HEK293 (cell line): Measurements from ENCODE around the gene HTR3B.

Source experiments
- CTCF ChIA-PET: fragments of 350-600 bp; formaldehyde crosslinking; extraction: SDS; loops from one replicate; lab custom pipeline; 2021; ENCODE audit warnings: antibody characterized with exemption; lab: Yijun Ruan, JAX
- POLR2A ChIA-PET: fragments of 300-600 bp; formaldehyde crosslinking; extraction: SDS; loops from one replicate; lab custom pipeline; 2020; ENCODE audit warnings: antibody characterized with exemption, inconsistent platforms; lab: Yijun Ruan, JAX
- H3K27ac ChIP-seq: fragments of 200-500 bp; sonication (Bioruptor generic); 2 replicates; pipeline ENCODE4 v1.5.1; 2014; ENCODE audit warnings: low read depth, low read length, control low read depth, inconsistent platforms; ENCODE audit errors: extremely low read depth
- H3K36me3 ChIP-seq, 2 experiments: fragments of 200-500 bp in 1 of 2; sonication (Bioruptor generic) in 1 of 2; 1 replicate in 1 of 2; 2 replicates in 1 of 2; pipeline ENCODE4 v1.5.1; 2014 to 2017; ENCODE audit warnings: inconsistent platforms in 2 of 2, low read length in 2 of 2; ENCODE audit not compliant: control insufficient read depth in 2 of 2, insufficient read depth in 1 of 2
- H3K4me1 ChIP-seq: fragments of 200-500 bp; sonication (Bioruptor generic); 2 replicates; pipeline ENCODE4 v1.5.1; 2014; ENCODE audit warnings: mild to moderate bottlenecking, low read length, inconsistent platforms; ENCODE audit not compliant: control insufficient read depth, insufficient read depth
- H3K4me3 ChIP-seq: 2 replicates; pipeline ENCODE4 v1.5.1; 2011; ENCODE audit warnings: low read depth, mild to moderate bottlenecking, control low read depth, low read length, moderate library complexity
- H3K9me3 ChIP-seq: fragments of 200-500 bp; sonication (Bioruptor generic); 2 replicates; pipeline ENCODE4 v1.5.1; 2014; ENCODE audit warnings: low read depth, low read length, inconsistent platforms; ENCODE audit not compliant: control insufficient read depth, insufficient read depth
- CTCF ChIP-seq: fragments of 450-650 bp; formaldehyde crosslinking; IDR thresholded peaks from 2 replicates; pipeline ENCODE4 v1.5.1; 2016; ENCODE audit warnings: missing biosample characterization, missing genetic modification characterization
- FEZF1 ChIP-seq: fragments of 450-650 bp; formaldehyde crosslinking; IDR thresholded peaks from 2 replicates; pipeline ENCODE4 v1.5.1; 2016; ENCODE audit warnings: missing biosample characterization, missing genetic modification characterization
- GLIS1 ChIP-seq: fragments of 450-650 bp; formaldehyde crosslinking; IDR thresholded peaks from 2 replicates; pipeline ENCODE4 v1.5.1; 2016; ENCODE audit warnings: missing biosample characterization, missing genetic modification characterization
- IKZF3 ChIP-seq: fragments of 450-650 bp; IDR thresholded peaks from 2 replicates; pipeline ENCODE4 v1.5.0; 2018; ENCODE audit warnings: missing biosample characterization, mild to moderate bottlenecking, missing genetic modification characterization, moderate library complexity
- MEIS1 ChIP-seq: sonication (generic); formaldehyde crosslinking; IDR thresholded peaks from 2 replicates; pipeline ENCODE4 v1.8.1; 2022; ENCODE audit warnings: missing genetic modification reagents, mild to moderate bottlenecking, borderline replicate concordance
- MYNN ChIP-seq: fragments of 450-650 bp; formaldehyde crosslinking; IDR thresholded peaks from 2 replicates; pipeline ENCODE4 v1.5.1; 2016; ENCODE audit warnings: missing biosample characterization, missing genetic modification characterization, borderline replicate concordance
- SP7 ChIP-seq: fragments of 450-650 bp; formaldehyde crosslinking; IDR thresholded peaks from 2 replicates; pipeline ENCODE4 v1.5.1; 2016; ENCODE audit warnings: missing biosample characterization, missing genetic modification characterization
- TCF7L2 ChIP-seq: IDR thresholded peaks from 2 replicates; pipeline ENCODE4 v1.6.1; 2011; ENCODE audit warnings: low read depth, mild to moderate bottlenecking, inconsistent platforms, low read length, moderate library complexity, borderline replicate concordance
- TRIM28 ChIP-seq: IDR thresholded peaks from 2 replicates; pipeline ENCODE4 v1.6.1; 2011; ENCODE audit warnings: low read length, control low read depth, borderline replicate concordance
- ZBTB17 ChIP-seq: fragments of 450-650 bp; formaldehyde crosslinking; IDR thresholded peaks from 2 replicates; pipeline ENCODE4 v1.5.1; 2016; ENCODE audit warnings: missing biosample characterization, missing genetic modification characterization
- ZBTB20 ChIP-seq: fragments of 450-650 bp; formaldehyde crosslinking; IDR thresholded peaks from 2 replicates; pipeline ENCODE4 v1.5.1; 2016; ENCODE audit warnings: missing biosample characterization, missing genetic modification characterization
- ZBTB48 ChIP-seq: fragments of 450-650 bp; formaldehyde crosslinking; IDR thresholded peaks from 2 replicates; pipeline ENCODE4 v1.5.1; 2016; ENCODE audit warnings: missing biosample characterization, missing genetic modification characterization
- ZBTB7A ChIP-seq: fragments of 450-650 bp; formaldehyde crosslinking; IDR thresholded peaks from 2 replicates; pipeline ENCODE4 v1.5.1; 2016; ENCODE audit warnings: low read depth, missing biosample characterization, missing genetic modification characterization
- ZNF2 ChIP-seq: fragments of 450-650 bp; formaldehyde crosslinking; IDR thresholded peaks from 2 replicates; pipeline ENCODE4 v1.5.1; 2016; ENCODE audit warnings: missing biosample characterization, missing genetic modification characterization
- ZNF335 ChIP-seq: fragments of 450-650 bp; formaldehyde crosslinking; conservative IDR thresholded peaks from 2 replicates; pipeline ENCODE4 v1.5.1; 2016; ENCODE audit warnings: missing biosample characterization, missing genetic modification characterization
- ZNF426 ChIP-seq: fragments of 450-650 bp; formaldehyde crosslinking; IDR thresholded peaks from 2 replicates; pipeline ENCODE4 v1.5.1; 2017; ENCODE audit warnings: missing biosample characterization, missing genetic modification characterization, mild to moderate bottlenecking, inconsistent platforms, moderate library complexity
- ZNF530 ChIP-seq: fragments of 450-650 bp; formaldehyde crosslinking; IDR thresholded peaks from 2 replicates; pipeline ENCODE4 v1.5.1; 2016; ENCODE audit warnings: low read depth, missing biosample characterization, missing genetic modification characterization
- ZNF548 ChIP-seq: fragments of 450-650 bp; formaldehyde crosslinking; IDR thresholded peaks from 2 replicates; pipeline ENCODE4 v1.5.1; 2016; ENCODE audit warnings: missing biosample characterization, missing genetic modification characterization
- ZNF654 ChIP-seq: fragments of 450-650 bp; formaldehyde crosslinking; IDR thresholded peaks from 2 replicates; pipeline ENCODE4 v1.5.1; 2016; ENCODE audit warnings: low read depth, missing biosample characterization, missing genetic modification characterization
- ZNF747 ChIP-seq: fragments of 450-650 bp; formaldehyde crosslinking; IDR thresholded peaks from 2 replicates; pipeline ENCODE4 v1.5.1; 2016; ENCODE audit warnings: missing biosample characterization, missing genetic modification characterization
- ZNF791 ChIP-seq: fragments of 450-650 bp; formaldehyde crosslinking; IDR thresholded peaks from 2 replicates; pipeline ENCODE4 v1.5.1; 2016; ENCODE audit warnings: missing biosample characterization, missing genetic modification characterization
- ZNF837 ChIP-seq: fragments of 450-650 bp; formaldehyde crosslinking; IDR thresholded peaks from 2 replicates; pipeline ENCODE4 v1.5.1; 2016; ENCODE audit warnings: missing biosample characterization, missing genetic modification characterization
- ZSCAN16 ChIP-seq: fragments of 450-650 bp; formaldehyde crosslinking; IDR thresholded peaks from 2 replicates; pipeline ENCODE4 v1.5.1; 2016; ENCODE audit warnings: missing biosample characterization, missing genetic modification characterization
- ZSCAN30 ChIP-seq: fragments of 450-650 bp; IDR thresholded peaks from 2 replicates; pipeline ENCODE4 v1.5.1; 2018; ENCODE audit warnings: missing biosample characterization, mild to moderate bottlenecking, missing genetic modification characterization, moderate library complexity
- ZSCAN4 ChIP-seq: fragments of 450-650 bp; formaldehyde crosslinking; IDR thresholded peaks from 2 replicates; pipeline ENCODE4 v1.5.1; 2017; ENCODE audit warnings: missing biosample characterization, missing genetic modification characterization
- ZXDB ChIP-seq: fragments of 450-650 bp; formaldehyde crosslinking; IDR thresholded peaks from 2 replicates; pipeline ENCODE4 v1.5.1; 2016; ENCODE audit warnings: missing biosample characterization, missing genetic modification characterization
- TF ChIP-seq, protein P1 (sequence below): fragments of 450-650 bp; IDR thresholded peaks from 2 replicates; pipeline ENCODE4 v1.5.1; 2018; ENCODE audit warnings: missing biosample characterization, mild to moderate bottlenecking, missing genetic modification characterization
- TF ChIP-seq, protein P2 (sequence below): fragments of 450-650 bp; formaldehyde crosslinking; IDR thresholded peaks from 2 replicates; pipeline ENCODE4 v1.5.1; 2016; ENCODE audit warnings: missing biosample characterization, missing genetic modification characterization

The HTR3B gene

DNA sequence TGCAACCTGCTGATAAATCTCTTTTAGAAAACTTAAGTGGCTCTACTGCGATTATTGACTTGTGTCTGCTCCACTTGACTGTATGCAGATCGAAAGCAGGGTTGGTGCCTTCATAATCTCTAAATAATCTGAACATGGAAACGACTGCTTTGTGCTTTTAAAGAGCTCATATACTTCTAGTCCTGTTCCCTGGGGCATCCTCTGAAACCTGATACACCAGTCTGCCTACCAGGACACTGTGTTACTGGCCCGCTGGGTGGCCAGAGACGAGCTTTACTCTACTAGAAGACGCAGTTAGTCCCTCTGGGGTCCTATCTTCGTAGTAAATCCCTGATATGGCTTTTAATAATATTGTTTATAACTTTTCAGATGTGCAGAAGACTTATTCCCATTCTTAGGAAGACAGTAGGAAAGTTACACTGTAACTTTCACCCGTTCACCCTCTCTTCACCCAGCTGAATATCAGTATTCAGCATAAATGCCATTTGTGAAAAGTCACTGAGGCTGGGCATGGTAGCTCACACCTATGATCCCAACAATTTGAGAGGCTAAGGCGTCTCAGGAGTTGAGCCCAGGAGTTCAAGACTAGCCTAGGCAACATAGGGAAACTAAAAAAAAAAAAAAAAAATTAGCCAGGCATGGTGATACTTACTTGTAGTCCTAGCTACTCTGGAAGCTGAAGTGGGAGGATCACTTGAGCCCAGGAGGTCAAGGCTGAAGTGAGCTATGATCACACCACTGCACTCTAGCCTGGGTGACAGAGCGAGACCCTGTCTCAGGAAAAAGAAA is 9.0 kb upstream of the HTR3B start (continued):
- TF ChIP-seq, protein P1, sequence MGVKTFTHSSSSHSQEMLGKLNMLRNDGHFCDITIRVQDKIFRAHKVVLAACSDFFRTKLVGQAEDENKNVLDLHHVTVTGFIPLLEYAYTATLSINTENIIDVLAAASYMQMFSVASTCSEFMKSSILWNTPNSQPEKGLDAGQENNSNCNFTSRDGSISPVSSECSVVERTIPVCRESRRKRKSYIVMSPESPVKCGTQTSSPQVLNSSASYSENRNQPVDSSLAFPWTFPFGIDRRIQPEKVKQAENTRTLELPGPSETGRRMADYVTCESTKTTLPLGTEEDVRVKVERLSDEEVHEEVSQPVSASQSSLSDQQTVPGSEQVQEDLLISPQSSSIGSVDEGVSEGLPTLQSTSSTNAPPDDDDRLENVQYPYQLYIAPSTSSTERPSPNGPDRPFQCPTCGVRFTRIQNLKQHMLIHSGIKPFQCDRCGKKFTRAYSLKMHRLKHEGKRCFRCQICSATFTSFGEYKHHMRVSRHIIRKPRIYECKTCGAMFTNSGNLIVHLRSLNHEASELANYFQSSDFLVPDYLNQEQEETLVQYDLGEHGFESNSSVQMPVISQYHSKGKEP (tag by site-specific recombination), result peak; percentile 48; the same call in 1 of the 2 replicates
- peak; percentile 21; the same call in 1 of the 2 replicates for TF ChIP-seq GLIS1
- TF ChIP-seq ZNF837, result no peak
- no peak for TF ChIP-seq ZNF791 (tag by site-specific recombination)
- peak; percentile 66; the same call in 1 of the 2 replicates for TF ChIP-seq IKZF3 (tag by site-specific recombination)
- peak; percentile 79 for TF ChIP-seq FEZF1 (tag by site-specific recombination)
- TF ChIP-seq ZSCAN4 (tag by site-specific recombination), result no peak
- peak; percentile 61; the same call in 1 of the 2 replicates for TF ChIP-seq ZBTB20 (tag by site-specific recombination)
- TF ChIP-seq ZNF335 (tag by site-specific recombination), result peak; percentile 46
- TF ChIP-seq, protein P2, sequence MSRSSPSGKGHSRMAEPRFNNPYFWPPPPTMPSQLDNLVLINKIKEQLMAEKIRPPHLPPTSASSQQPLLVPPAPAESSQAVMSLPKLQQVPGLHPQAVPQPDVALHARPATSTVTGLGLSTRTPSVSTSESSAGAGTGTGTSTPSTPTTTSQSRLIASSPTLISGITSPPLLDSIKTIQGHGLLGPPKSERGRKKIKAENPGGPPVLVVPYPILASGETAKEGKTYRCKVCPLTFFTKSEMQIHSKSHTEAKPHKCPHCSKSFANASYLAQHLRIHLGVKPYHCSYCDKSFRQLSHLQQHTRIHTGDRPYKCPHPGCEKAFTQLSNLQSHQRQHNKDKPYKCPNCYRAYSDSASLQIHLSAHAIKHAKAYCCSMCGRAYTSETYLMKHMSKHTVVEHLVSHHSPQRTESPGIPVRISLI, result peak; percentile 52; the same call in 1 of the 2 replicates
- TF ChIP-seq, all 188 proteins: peak for 14

DNA sequence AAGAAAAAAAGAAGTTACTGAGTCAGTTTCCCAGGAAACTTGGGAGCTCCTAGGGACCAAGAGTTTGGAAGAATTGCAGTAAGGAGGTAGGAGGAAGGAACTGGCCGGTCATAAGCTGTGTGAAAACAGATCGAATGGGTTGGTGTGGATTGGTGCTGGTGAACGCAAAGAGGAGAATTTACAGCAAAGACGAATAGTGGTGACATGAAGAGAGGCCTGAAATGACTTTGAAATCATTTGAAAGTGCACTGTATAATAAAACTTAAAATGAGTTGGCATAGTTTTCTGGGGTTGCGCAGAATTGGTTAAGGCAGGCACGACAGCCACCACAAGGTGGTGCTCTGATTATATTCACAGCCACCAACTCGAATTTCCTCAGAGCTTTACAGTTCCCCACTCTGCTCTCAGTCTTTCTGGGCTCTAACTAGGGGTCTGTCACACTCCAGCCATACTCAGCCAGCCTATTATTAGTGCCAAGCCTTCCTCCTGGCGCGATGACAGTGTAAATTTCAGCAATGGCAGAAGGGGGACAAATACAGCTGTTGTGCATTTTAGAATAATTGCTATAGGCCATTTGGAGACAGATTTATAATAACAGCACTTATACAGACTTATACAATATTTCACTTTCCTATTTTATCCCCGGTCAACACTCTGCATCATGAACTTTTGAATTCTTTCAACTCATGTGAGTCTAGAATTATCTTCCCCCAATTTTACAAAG is 8.3 kb upstream of the HTR3B start:
- Histone ChIP-seq H3K36me3 (no peaks in the 10 kb centered on the region), H3K4me3 (no peak overlapping the region), H3K4me1 (no peaks in the 10 kb centered on the region; the same call in 1 of the 2 replicates), H3K27ac (peak overlapping the region; percentile 2; the same call in 1 of the 2 replicates), H3K9me3 (no peaks in the 10 kb centered on the region)
- TF ChIP-seq ZNF426 (tag by site-specific recombination) (no peak), SP7 (tag by site-specific recombination) (no peak), MYNN (no peak), ZSCAN30 (tag by site-specific recombination) (no peak), TRIM28 (peak; percentile 35; the same call in 1 of the 2 replicates), ZXDB (tag by site-specific recombination) (no peak), TCF7L2 (no peak), ZBTB7A (no peak), ZNF335 (tag by site-specific recombination) (peak; percentile 39; the same call in 1 of the 2 replicates), ZSCAN16 (tag by site-specific recombination) (no peak), ZNF747 (no peak), ZBTB17 (peak; percentile 89), CTCF (tag by site-specific recombination) (peak; percentile 59), ZNF548 (tag by site-specific recombination) (no peak), ZNF654 (tag by site-specific recombination) (peak; percentile 78), MEIS1 (no peak), ZNF530 (tag by site-specific recombination) (no peak), ZBTB48 (tag by site-specific recombination) (peak; percentile 22; the same call in 1 of the 2 replicates), ZNF2 (tag by site-specific recombination) (peak; percentile 51; the same call in 1 of the 2 replicates)
- POLR2A ChIA-PET, result interaction anchor here (1.4 to 2.1 kb wide), 2 partner anchors 21 to 365 kb away, joined by 3 to 8 read pairs; partner anchors contain the start of gene USP28
- CTCF ChIA-PET, result interaction anchor here (0.6 to 5.4 kb wide), 50 partner anchors 10 to 594 kb away, joined by 3 to 138 read pairs (median 4); partner anchors contain the start of genes HTR3A, HTR3B and USP28
